Tibial artery (tissue), 4 donors: ENCODE measurements around the gene PCGF5.
A peak's percentile ranks its signal among the peaks of the same experiment; 100 is the strongest.

Experiments used
- DNase-seq, 2 donors: peaks; one replicate each; pipeline ENCODE4 v3.0.0-alpha.2; 2019
- H3K27ac ChIP-seq, 2 donors: fragments of 200-600 bp; sonication (generic) in 1 of 2; 1 replicate in 1 of 2; 2 replicates in 1 of 2; pipeline ENCODE4 v1.5.1; 2018 to 2019; ENCODE audit warnings: mild to moderate bottlenecking in 1 of 2
- H3K27me3 ChIP-seq, 2 donors: fragments of 200-600 bp; sonication (generic) in 1 of 2; one replicate each; pipeline versions ENCODE4 v1.5.1 to v1.6.0; 2016 to 2019
- H3K36me3 ChIP-seq, 3 donors: fragments of 200-600 bp; sonication (generic) in 2 of 3; one replicate each; pipeline ENCODE4 v1.5.1; 2016 to 2019; ENCODE audit warnings: mild to moderate bottlenecking in 2 of 3
- H3K4me1 ChIP-seq, 4 donors: fragments of 200-600 bp; sonication (generic) in 2 of 4; 1 replicate in 3 of 4; 2 replicates in 1 of 4; pipeline ENCODE4 v1.5.1; 2016 to 2019
- H3K4me3 ChIP-seq, 2 donors: fragments of 200-600 bp; sonication (generic) in 1 of 2; 1 replicate in 1 of 2; 2 replicates in 1 of 2; pipeline ENCODE4 v1.5.1; 2018 to 2019; ENCODE audit warnings: mild to moderate bottlenecking in 2 of 2
- H3K9me3 ChIP-seq, 3 donors: fragments of 200-600 bp; sonication (generic) in 1 of 3; one replicate each; pipeline ENCODE4 v1.5.1; 2016 to 2019
- CTCF ChIP-seq, 2 experiments: fragments of 200-600 bp in 1 of 2; fragments of 450-650 bp in 1 of 2; IDR thresholded peaks; one replicate each; pipeline ENCODE4 v1.5.1; 2017 to 2019; ENCODE audit warnings: antibody characterized with exemption in 2 of 2, mild to moderate bottlenecking in 1 of 2, moderate library complexity in 1 of 2
- intact Hi-C: fragments of 100-400 bp; cut with DNase I; formaldehyde crosslinking; loops from one replicate; pipeline ENCODE4 v1.15.0; 2023; ENCODE audit warnings: low total_unique reads

PCGF5 gene

GRCh38 chr10:91242940-91243339 lies 22.5 kb downstream of the PCGF5 start:
- no peak for TF ChIP-seq CTCF (IDR thresholded peaks at IDR 0.05)
- intact Hi-C loops: no loop called here
- H3K4me3 ChIP-seq: no peak overlapping the region

GRCh38 chr10:91247360-91248111 lies 27.1 kb downstream of the PCGF5 start:
- H3K27ac ChIP-seq: peak overlapping the region; percentile 33 to 53
- TF ChIP-seq CTCF (IDR thresholded peaks at IDR 0.05): no peak
- H3K9me3 ChIP-seq: no peaks in the 10 kb centered on the region
- H3K4me1 ChIP-seq: peaks cover 0 to 68% (median 24%) of the 10 kb centered on the region in 4 donors
- H3K36me3 ChIP-seq: peaks cover 0 to 7% (median under 1%) of the 10 kb centered on the region in 3 donors
- peak; percentile 41 to 85 for DNase-seq
- no peaks in the 10 kb centered on the region for H3K27me3 ChIP-seq
- no peak overlapping the region for H3K4me3 ChIP-seq
- intact Hi-C loops: loop anchor here (2.0 kb wide), 1 partner anchor 241 kb away; no protein-coding TSS in a partner anchor

More at GRCh38 chr10:91242940-91243339, 22.5 kb downstream of the PCGF5 start:
- H3K27me3 ChIP-seq: no peaks in the 10 kb centered on the region
- DNase-seq: no peak
- no peak overlapping the region for H3K27ac ChIP-seq
- H3K9me3 ChIP-seq: no peaks in the 10 kb centered on the region
- H3K36me3 ChIP-seq: peaks cover 0 to 5% (median 0%) of the 10 kb centered on the region in 3 donors
- peaks cover 0 to 53% (median 20%) of the 10 kb centered on the region in 4 donors for H3K4me1 ChIP-seq

DNA sequence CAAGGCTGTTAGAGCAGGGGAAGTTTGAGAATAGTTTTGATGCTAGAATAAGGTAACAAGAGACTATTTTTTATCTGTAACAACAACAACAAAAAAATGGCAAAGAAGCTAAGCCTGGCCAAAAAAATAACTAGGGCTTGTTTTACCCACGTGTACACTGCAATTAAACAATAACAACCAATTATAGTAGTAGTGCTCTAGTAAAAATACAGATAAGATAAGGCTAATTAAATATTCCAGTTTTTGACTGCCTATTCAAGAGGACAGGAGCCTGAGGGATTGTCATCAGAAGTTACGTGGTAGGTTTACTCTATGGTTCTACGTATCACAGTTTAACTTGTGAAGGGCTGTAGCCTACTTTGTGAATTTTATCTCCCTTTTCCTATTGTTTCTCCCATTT lies 29.2 kb downstream of the PCGF5 start:
- no peak overlapping the region for H3K4me3 ChIP-seq
- TF ChIP-seq CTCF (IDR thresholded peaks at IDR 0.05): no peak
- H3K4me1 ChIP-seq: peaks cover 0 to 61% (median 24%) of the 10 kb centered on the region in 4 donors
- H3K27me3 ChIP-seq: no peaks in the 10 kb centered on the region
- peaks cover 19 to 22% (median 21%) of the 10 kb centered on the region in 3 donors for H3K36me3 ChIP-seq
- no peaks in the 10 kb centered on the region for H3K9me3 ChIP-seq
- H3K27ac ChIP-seq: peak overlapping the region; percentile 2 to 55
- intact Hi-C loops: loop anchor here (5.0 kb wide), 1 partner anchor 337 kb away; no protein-coding TSS in a partner anchor
- DNase-seq: no peak

DNA sequence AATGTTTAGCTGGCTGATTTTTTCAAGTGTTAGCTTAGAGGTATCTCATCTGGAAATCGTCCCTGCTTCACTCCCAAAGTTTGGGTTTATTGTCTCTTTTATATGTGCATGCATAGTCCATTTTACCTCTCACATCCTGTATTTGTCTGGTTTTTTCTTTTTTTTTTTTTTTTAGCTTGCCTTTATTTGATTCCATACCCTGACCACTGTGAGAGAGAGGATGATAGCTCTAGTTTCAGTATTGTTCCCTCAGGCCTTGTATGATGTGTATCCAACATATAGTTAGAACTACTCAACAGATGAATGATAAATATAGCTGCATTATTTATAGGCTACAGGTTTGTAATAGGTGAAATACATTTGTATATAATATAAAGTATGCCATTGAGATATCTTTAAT lies 29.9 kb downstream of the PCGF5 start:
- H3K36me3 ChIP-seq: peaks cover 25 to 29% (median 28%) of the 10 kb centered on the region in 3 donors
- H3K27ac ChIP-seq: peak overlapping the region; percentile 2 to 55
- no peaks in the 10 kb centered on the region for H3K27me3 ChIP-seq
- no peak overlapping the region for H3K4me3 ChIP-seq
- peaks cover 0 to 55% (median 24%) of the 10 kb centered on the region in 4 donors for H3K4me1 ChIP-seq
- no peaks in the 10 kb centered on the region for H3K9me3 ChIP-seq
- no peak for DNase-seq
- TF ChIP-seq CTCF (IDR thresholded peaks at IDR 0.05): no peak
- intact Hi-C loops: loop anchor here (5.0 kb wide), 1 partner anchor 338 kb away; no protein-coding TSS in a partner anchor

GRCh38 chr10:91251430-91252056 lies 31.1 kb downstream of the PCGF5 start:
- Histone ChIP-seq H3K27ac (no peak overlapping the region), H3K4me3 (no peak overlapping the region), H3K27me3 (no peaks in the 10 kb centered on the region), H3K9me3 (no peaks in the 10 kb centered on the region), H3K36me3 (peaks cover 35 to 40% (median 37%) of the 10 kb centered on the region in 3 donors), H3K4me1 (peaks cover 0 to 43% (median 15%) of the 10 kb centered on the region in 4 donors)
- peak; percentile 93 to 96 for TF ChIP-seq CTCF (IDR thresholded peaks at IDR 0.05)
- peak; percentile 48 to 67 for DNase-seq
- intact Hi-C loops: loop anchor here (1.0 to 5.0 kb wide), 2 partner anchors 208 to 339 kb away; no protein-coding TSS in a partner anchor
